ENCODE measurements around the gene EVC2.

Gene EVC2

GRCh38 chr4:5647351-5647750 is 61.0 kb downstream of the EVC2 start:
- Histone ChIP-seq H3K27me3 (ENCODE audit: control insufficient read depth in 1 of 2, insufficient read depth in 2 of 2, low read length in 2 of 2) (no peaks in the 10 kb centered on the region), H3K9me3 (ENCODE audit: control insufficient read depth in 2 of 2, low read length in 2 of 2) (no peaks in the 10 kb centered on the region), H3K27ac (ENCODE audit: low read length) (no peak overlapping the region), H3K36me3 (ENCODE audit: control insufficient read depth in 2 of 2, insufficient read depth in 2 of 2, low read length in 2 of 2) (peaks cover 4 to 15% of the 10 kb centered on the region in 2 donors), H3K4me1 (ENCODE audit: control insufficient read depth, insufficient read depth, low read length) (no peaks in the 10 kb centered on the region), H3K9ac (ENCODE audit: low read length in 2 of 2) (no peak overlapping the region), H3K4me3 (ENCODE audit: low read length in 2 of 2) (no peak overlapping the region)

GRCh38 chr4:5640096-5640495 is 68.3 kb downstream of the EVC2 start:
- Histone ChIP-seq H3K36me3 (ENCODE audit: control insufficient read depth in 2 of 2, insufficient read depth in 2 of 2, low read length in 2 of 2) (peaks cover 15 to 21% of the 10 kb centered on the region in 2 donors), H3K4me3 (ENCODE audit: low read length in 2 of 2) (no peak overlapping the region)

DNA sequence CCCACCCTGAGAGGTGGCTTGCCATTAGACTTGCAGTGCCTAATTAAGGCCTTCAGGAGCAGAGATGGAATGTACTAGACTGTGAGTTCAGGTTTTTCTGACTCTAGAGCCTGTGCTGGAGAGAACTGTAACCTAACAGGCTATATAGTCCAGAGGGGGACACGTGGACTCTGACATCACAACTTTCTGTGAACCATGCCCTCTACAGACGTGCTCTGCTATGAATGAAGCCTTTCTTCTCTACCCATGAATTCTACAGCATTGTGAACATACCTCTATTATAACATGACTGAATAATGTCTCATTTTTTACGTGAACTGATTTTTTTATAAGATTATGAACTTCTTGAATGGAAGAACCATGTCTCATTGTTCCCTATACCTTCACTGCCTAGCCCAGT is 68.8 kb downstream of the EVC2 start:
- H3K4me3 ChIP-seq (ENCODE audit: low read length in 2 of 2) = no peak overlapping the region
- H3K4me1 ChIP-seq (ENCODE audit: control insufficient read depth, insufficient read depth, low read length) = no peaks in the 10 kb centered on the region
- no peak overlapping the region for H3K9ac ChIP-seq (ENCODE audit: low read length in 2 of 2)
- H3K27me3 ChIP-seq (ENCODE audit: control insufficient read depth in 1 of 2, insufficient read depth in 2 of 2, low read length in 2 of 2) = no peaks in the 10 kb centered on the region
- no peak overlapping the region for H3K27ac ChIP-seq (ENCODE audit: low read length)
- H3K9me3 ChIP-seq (ENCODE audit: control insufficient read depth in 2 of 2, low read length in 2 of 2) = no peaks in the 10 kb centered on the region
- H3K36me3 ChIP-seq (ENCODE audit: control insufficient read depth in 2 of 2, insufficient read depth in 2 of 2, low read length in 2 of 2) = peaks cover 15 to 21% of the 10 kb centered on the region in 2 donors

More at GRCh38 chr4:5640096-5640495, 68.3 kb downstream of the EVC2 start:
- H3K9ac ChIP-seq (ENCODE audit: low read length in 2 of 2) = no peak overlapping the region
- no peaks in the 10 kb centered on the region for H3K9me3 ChIP-seq (ENCODE audit: control insufficient read depth in 2 of 2, low read length in 2 of 2)
- H3K27me3 ChIP-seq (ENCODE audit: control insufficient read depth in 1 of 2, insufficient read depth in 2 of 2, low read length in 2 of 2) = no peaks in the 10 kb centered on the region
- no peaks in the 10 kb centered on the region for H3K4me1 ChIP-seq (ENCODE audit: control insufficient read depth, insufficient read depth, low read length)
- H3K27ac ChIP-seq (ENCODE audit: low read length) = no peak overlapping the region

GRCh38 chr4:5638976-5639375 is 69.4 kb downstream of the EVC2 start:
- Histone ChIP-seq H3K4me1 (ENCODE audit: control insufficient read depth, insufficient read depth, low read length) (no peaks in the 10 kb centered on the region), H3K36me3 (ENCODE audit: control insufficient read depth in 2 of 2, insufficient read depth in 2 of 2, low read length in 2 of 2) (peaks cover 15 to 23% of the 10 kb centered on the region in 2 donors), H3K4me3 (ENCODE audit: low read length in 2 of 2) (no peak overlapping the region), H3K27ac (ENCODE audit: low read length) (no peak overlapping the region), H3K9me3 (ENCODE audit: control insufficient read depth in 2 of 2, low read length in 2 of 2) (no peaks in the 10 kb centered on the region), H3K27me3 (ENCODE audit: control insufficient read depth in 1 of 2, insufficient read depth in 2 of 2, low read length in 2 of 2) (no peaks in the 10 kb centered on the region), H3K9ac (ENCODE audit: low read length in 2 of 2) (no peak overlapping the region)

DNA sequence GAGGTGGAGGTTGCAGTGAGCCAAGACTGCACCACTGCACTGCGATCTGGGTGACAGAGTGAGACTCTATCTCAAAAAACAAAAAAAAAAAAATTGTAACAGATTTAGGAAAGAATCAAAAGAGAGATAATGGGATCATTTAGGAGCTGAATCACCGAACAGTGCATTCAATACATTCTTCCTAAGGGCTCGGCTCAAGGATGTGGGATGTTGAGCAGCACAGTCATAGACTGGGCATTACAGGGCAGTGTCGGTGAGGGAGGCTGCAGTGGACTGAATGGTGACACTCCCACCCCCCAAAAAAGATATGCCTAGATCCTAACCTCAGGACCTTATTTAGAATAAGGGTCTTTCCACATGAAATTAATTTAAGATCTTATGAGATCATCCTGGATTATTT is 70.0 kb downstream of the EVC2 start:
- no peak overlapping the region for H3K27ac ChIP-seq (ENCODE audit: low read length)

DNA sequence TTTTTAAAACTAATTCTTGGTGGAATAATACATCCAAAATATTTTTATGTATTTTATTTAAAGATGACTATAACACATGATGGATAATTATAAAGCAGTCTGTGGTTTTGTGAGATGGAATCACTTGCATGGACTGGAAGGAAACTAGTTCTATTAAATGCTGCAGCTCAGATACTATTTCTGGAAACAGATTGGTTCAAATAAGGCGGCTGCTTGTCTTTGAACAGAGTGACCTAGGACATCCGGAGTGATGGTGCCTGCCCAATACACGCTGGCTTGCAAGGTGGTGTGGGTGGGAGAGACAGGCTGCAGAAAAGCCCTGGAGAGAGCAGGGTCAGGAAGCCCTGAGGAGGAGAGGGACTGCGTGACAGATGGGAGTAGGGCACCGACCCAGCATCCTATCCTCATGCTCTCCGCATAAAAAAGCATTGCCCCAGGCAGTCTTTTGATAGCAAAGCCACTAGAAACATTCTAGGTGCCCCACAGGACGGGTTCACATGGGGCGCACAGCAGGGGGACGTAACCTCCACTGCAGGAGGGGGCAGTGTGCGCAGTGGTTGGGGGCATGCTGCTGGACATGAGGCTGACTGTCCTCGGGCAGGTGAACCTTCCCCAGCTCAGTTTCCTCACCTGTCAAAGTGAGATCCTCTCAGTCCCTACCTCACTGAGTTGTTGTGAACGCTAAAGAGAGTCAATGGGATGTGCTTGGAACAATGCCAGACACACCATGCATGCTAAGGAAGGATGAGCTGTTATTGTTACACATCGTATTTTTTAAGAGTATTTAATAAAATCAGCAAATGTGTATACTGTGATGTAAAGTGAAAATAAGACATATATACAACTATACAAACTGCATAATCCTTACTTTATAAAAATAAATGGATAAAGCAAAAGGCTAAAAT is 71.3 kb downstream of the EVC2 start:
- Histone ChIP-seq H3K4me1 (ENCODE audit: control insufficient read depth, insufficient read depth, low read length) (no peaks in the 10 kb centered on the region), H3K9me3 (ENCODE audit: control insufficient read depth in 2 of 2, low read length in 2 of 2) (no peaks in the 10 kb centered on the region), H3K27ac (ENCODE audit: low read length) (no peak overlapping the region), H3K36me3 (ENCODE audit: control insufficient read depth in 2 of 2, insufficient read depth in 2 of 2, low read length in 2 of 2) (peaks cover 20 to 33% of the 10 kb centered on the region in 2 donors), H3K4me3 (ENCODE audit: low read length in 2 of 2) (no peak overlapping the region), H3K9ac (ENCODE audit: low read length in 2 of 2) (no peak overlapping the region), H3K27me3 (ENCODE audit: control insufficient read depth in 1 of 2, insufficient read depth in 2 of 2, low read length in 2 of 2) (no peaks in the 10 kb centered on the region)

More for the DNA sequence above, 70.0 kb downstream of the EVC2 start:
- Histone ChIP-seq H3K9ac (ENCODE audit: low read length in 2 of 2) (no peak overlapping the region), H3K27me3 (ENCODE audit: control insufficient read depth in 1 of 2, insufficient read depth in 2 of 2, low read length in 2 of 2) (no peaks in the 10 kb centered on the region), H3K9me3 (ENCODE audit: control insufficient read depth in 2 of 2, low read length in 2 of 2) (no peaks in the 10 kb centered on the region), H3K36me3 (ENCODE audit: control insufficient read depth in 2 of 2, insufficient read depth in 2 of 2, low read length in 2 of 2) (peaks cover 17 to 26% of the 10 kb centered on the region in 2 donors), H3K4me3 (ENCODE audit: low read length in 2 of 2) (no peak overlapping the region), H3K4me1 (ENCODE audit: control insufficient read depth, insufficient read depth, low read length) (no peaks in the 10 kb centered on the region)

DNA sequence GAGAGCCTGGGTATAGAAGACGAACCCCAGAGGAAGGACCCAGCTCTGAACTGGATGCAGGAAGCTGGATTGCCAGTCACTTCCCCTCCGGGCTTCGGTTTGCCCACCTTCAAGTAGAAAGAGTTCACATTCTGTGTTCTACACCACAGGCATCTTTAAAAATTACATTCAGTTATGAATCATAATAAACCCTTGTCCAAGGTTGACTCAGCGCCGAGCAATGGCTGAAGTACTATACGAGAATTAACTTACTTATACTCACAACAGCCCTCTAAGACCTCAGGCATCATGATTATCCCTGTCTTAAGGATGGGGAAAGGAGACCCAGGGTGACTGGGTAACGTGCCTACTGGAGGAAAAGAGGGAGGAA is 72.5 kb downstream of the EVC2 start:
- H3K27me3 ChIP-seq (ENCODE audit: control insufficient read depth in 1 of 2, insufficient read depth in 2 of 2, low read length in 2 of 2) = no peaks in the 10 kb centered on the region
- H3K4me3 ChIP-seq (ENCODE audit: low read length in 2 of 2) = no peak overlapping the region
- H3K36me3 ChIP-seq (ENCODE audit: control insufficient read depth in 2 of 2, insufficient read depth in 2 of 2, low read length in 2 of 2) = peaks cover 32 to 43% of the 10 kb centered on the region in 2 donors
- no peaks in the 10 kb centered on the region for H3K4me1 ChIP-seq (ENCODE audit: control insufficient read depth, insufficient read depth, low read length)
- H3K9ac ChIP-seq (ENCODE audit: low read length in 2 of 2) = no peak overlapping the region
- H3K27ac ChIP-seq (ENCODE audit: low read length) = no peak overlapping the region
- H3K9me3 ChIP-seq (ENCODE audit: control insufficient read depth in 2 of 2, low read length in 2 of 2) = no peaks in the 10 kb centered on the region

- Histone ChIP-seq H3K36me3 (ENCODE audit: control insufficient read depth in 2 of 2, insufficient read depth in 2 of 2, low read length in 2 of 2) (peaks cover 36 to 53% of the 10 kb centered on the region in 2 donors), H3K9me3 (ENCODE audit: control insufficient read depth in 2 of 2, low read length in 2 of 2) (no peaks in the 10 kb centered on the region), H3K4me1 (ENCODE audit: control insufficient read depth, insufficient read depth, low read length) (no peaks in the 10 kb centered on the region), H3K27me3 (ENCODE audit: control insufficient read depth in 1 of 2, insufficient read depth in 2 of 2, low read length in 2 of 2) (no peaks in the 10 kb centered on the region), H3K4me3 (ENCODE audit: low read length in 2 of 2) (no peak overlapping the region), H3K9ac (ENCODE audit: low read length in 2 of 2) (no peak overlapping the region), H3K27ac (ENCODE audit: low read length) (no peak overlapping the region)
Measured at GRCh38 chr4:5632571-5632970, 75.8 kb downstream of the EVC2 start.

DNA sequence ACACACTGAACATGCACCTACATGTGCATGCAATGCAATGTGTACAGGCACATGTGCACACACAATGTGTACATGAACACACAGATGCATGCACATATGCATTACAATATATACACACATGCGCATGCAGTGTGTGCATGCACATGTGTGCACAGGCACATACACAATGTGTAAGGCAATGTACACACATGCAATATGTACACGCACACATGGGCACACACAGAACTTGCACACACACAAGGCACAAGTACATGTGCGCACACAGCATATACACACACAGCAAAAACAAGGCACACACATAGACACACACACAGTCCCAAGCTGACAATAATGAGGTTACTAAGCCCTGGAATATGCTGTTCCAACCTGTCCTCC is 76.3 kb downstream of the EVC2 start:
- no peak overlapping the region for H3K4me3 ChIP-seq (ENCODE audit: low read length in 2 of 2)
- peaks cover 36 to 57% of the 10 kb centered on the region in 2 donors for H3K36me3 ChIP-seq (ENCODE audit: control insufficient read depth in 2 of 2, insufficient read depth in 2 of 2, low read length in 2 of 2)
- H3K27ac ChIP-seq (ENCODE audit: low read length) = no peak overlapping the region
- H3K9ac ChIP-seq (ENCODE audit: low read length in 2 of 2) = no peak overlapping the region
- H3K4me1 ChIP-seq (ENCODE audit: control insufficient read depth, insufficient read depth, low read length) = no peaks in the 10 kb centered on the region
- no peaks in the 10 kb centered on the region for H3K9me3 ChIP-seq (ENCODE audit: control insufficient read depth in 2 of 2, low read length in 2 of 2)
- no peaks in the 10 kb centered on the region for H3K27me3 ChIP-seq (ENCODE audit: control insufficient read depth in 1 of 2, insufficient read depth in 2 of 2, low read length in 2 of 2)

GRCh38 chr4:5631352-5632065 is 76.8 kb downstream of the EVC2 start:
- Histone ChIP-seq H3K27me3 (ENCODE audit: control insufficient read depth in 1 of 2, insufficient read depth in 2 of 2, low read length in 2 of 2) (no peaks in the 10 kb centered on the region), H3K36me3 (ENCODE audit: control insufficient read depth in 2 of 2, insufficient read depth in 2 of 2, low read length in 2 of 2) (peaks cover 36 to 60% of the 10 kb centered on the region in 2 donors), H3K4me1 (ENCODE audit: control insufficient read depth, insufficient read depth, low read length) (no peaks in the 10 kb centered on the region), H3K9ac (ENCODE audit: low read length in 2 of 2) (no peak overlapping the region), H3K4me3 (ENCODE audit: low read length in 2 of 2) (no peak overlapping the region), H3K27ac (ENCODE audit: low read length) (no peak overlapping the region), H3K9me3 (ENCODE audit: control insufficient read depth in 2 of 2, low read length in 2 of 2) (no peaks in the 10 kb centered on the region)

DNA sequence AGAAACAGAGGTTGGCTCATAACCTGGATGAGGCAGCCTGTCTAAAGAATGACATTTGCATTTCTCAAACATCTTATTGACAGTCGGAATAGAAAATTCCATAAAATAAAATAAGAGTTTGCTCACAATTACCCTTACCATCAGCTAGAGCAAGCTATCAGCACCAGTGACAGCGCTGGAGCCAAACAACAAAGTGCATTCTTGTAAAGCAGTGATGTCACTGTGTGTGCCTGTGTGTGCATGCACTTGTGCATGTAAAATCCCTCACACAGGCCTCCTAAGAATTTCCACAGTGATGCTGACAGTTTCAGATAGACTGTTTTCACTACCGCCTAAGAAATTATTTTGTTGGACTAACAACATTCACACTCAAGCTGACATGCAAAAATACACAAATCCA is 77.6 kb downstream of the EVC2 start:
- Histone ChIP-seq H3K4me3 (ENCODE audit: low read length in 2 of 2) (no peak overlapping the region), H3K4me1 (ENCODE audit: control insufficient read depth, insufficient read depth, low read length) (no peaks in the 10 kb centered on the region), H3K27ac (ENCODE audit: low read length) (no peak overlapping the region), H3K36me3 (ENCODE audit: control insufficient read depth in 2 of 2, insufficient read depth in 2 of 2, low read length in 2 of 2) (peaks cover 39 to 63% of the 10 kb centered on the region in 2 donors), H3K9me3 (ENCODE audit: control insufficient read depth in 2 of 2, low read length in 2 of 2) (no peaks in the 10 kb centered on the region), H3K27me3 (ENCODE audit: control insufficient read depth in 1 of 2, insufficient read depth in 2 of 2, low read length in 2 of 2) (no peaks in the 10 kb centered on the region), H3K9ac (ENCODE audit: low read length in 2 of 2) (no peak overlapping the region)

Data from stomach smooth muscle (tissue), 2 donors.